Upper lobe of left lung (tissue), 6 donors: ENCODE measurements around the gene DNAH12. TPM values are rescaled to one million over a fixed set of nuclear protein-coding genes. Genes with fewer than 3 reads are reported as not detected.

Experiments
- ATAC-seq, 2 donors: fragments of 200-7000 bp; cut with Tn5 transposase; one replicate each; pipeline ENCODE4 v1.9.1; 2022; ENCODE audit warnings: mild to moderate bottlenecking in 2 of 2, moderate library complexity in 2 of 2; ENCODE audit not compliant: low FRiP score in 2 of 2
- DNase-seq, 2 donors: peaks; one replicate each; pipeline ENCODE4 v3.0.0-alpha.2; 2019 to 2020
- H3K27ac ChIP-seq, 4 donors: fragments of 200-600 bp; sonication (generic); one replicate each; pipeline ENCODE4 v1.5.1; 2016 to 2019
- H3K27me3 ChIP-seq, 4 donors: fragments of 200-600 bp; sonication (generic); one replicate each; pipeline ENCODE4 v1.5.1; 2017 to 2019
- H3K36me3 ChIP-seq, 4 donors: fragments of 200-600 bp; sonication (generic); one replicate each; pipeline ENCODE4 v1.5.1; 2016 to 2019
- H3K4me1 ChIP-seq, 4 donors: fragments of 200-600 bp; sonication (generic); one replicate each; pipeline ENCODE4 v1.5.1; 2018 to 2019
- H3K4me3 ChIP-seq, 4 donors: fragments of 200-600 bp; sonication (generic); one replicate each; pipeline ENCODE4 v1.5.1; 2017 to 2019; ENCODE audit warnings: mild to moderate bottlenecking in 2 of 4, moderate library complexity in 1 of 4
- H3K9me3 ChIP-seq, 4 donors: fragments of 200-600 bp; sonication (generic); one replicate each; pipeline ENCODE4 v1.5.1; 2018 to 2019
- CTCF ChIP-seq, 6 experiments: fragments of 450-650 bp in 4 of 6; fragments of 200-600 bp in 2 of 6; sonication (generic) in 2 of 6; IDR thresholded peaks; one replicate each; pipeline ENCODE4 v1.5.1; 2016 to 2019; ENCODE audit warnings: antibody characterized with exemption in 6 of 6
- EP300 ChIP-seq, 4 donors: sonication (generic); formaldehyde crosslinking; IDR thresholded peaks; one replicate each; pipeline ENCODE4 v1.5.1; 2017; ENCODE audit warnings: antibody characterized with exemption in 4 of 4, control low read depth in 2 of 4
- POLR2A ChIP-seq, 4 donors: fragments of 450-650 bp; IDR thresholded peaks; one replicate each; pipeline ENCODE4 v1.5.1; 2016 to 2017; ENCODE audit warnings: antibody characterized with exemption in 4 of 4, mild to moderate bottlenecking in 2 of 4
- POLR2AphosphoS5 ChIP-seq, 2 donors: sonication (generic); formaldehyde crosslinking; IDR thresholded peaks; one replicate each; pipeline ENCODE4 v1.5.1; 2017; ENCODE audit warnings: antibody characterized with exemption in 2 of 2
- WGBS, 2 donors: methylation state at CpG; one replicate each; pipeline ENCODE4 v1.1.5; 2017 to 2018; 5-methylcytosine and 5-hydroxymethylcytosine counted together
- total RNA-seq, 6 donors: library from RNA; depleted of rRNA in 4 of 6; stranded (reverse); fragments of >200 nt in 4 of 6; gene quantifications; one replicate each; pipeline versions ENCODE4 v1.1.0 to v1.2.1, GENCODE V29; 2016 to 2021
- donor health status: DM: no; HTN: no; CAD: no; lungs with moderate emphysema.
- donor health status: DM: no; HTN: yes; CAD: no; lungs with severe emphysema.

The DNAH12 gene
- total RNA-seq, 6 donors from 2014 or later: 0.94 to 53.3 (median 9.4) TPM

GRCh38 chr3:57402675-57403074 is 141.5 kb downstream of the DNAH12 start:
- DNase-seq (no peak), ATAC-seq (no peak)
- 68 to 89% methylated on average over 5 of the region's 5 CpGs for WGBS, 2 donors
- Histone ChIP-seq H3K27ac (no peak overlapping the region), H3K4me3 (no peak overlapping the region), H3K36me3 (no peaks in the 10 kb centered on the region), H3K4me1 (peaks cover 0 to 4% (median 0%) of the 10 kb centered on the region in 4 donors), H3K27me3 (no peaks in the 10 kb centered on the region), H3K9me3 (no peaks in the 10 kb centered on the region)
- TF ChIP-seq POLR2A (IDR thresholded peaks at IDR 0.05) (no peak), POLR2AphosphoS5 (IDR thresholded peaks at IDR 0.05) (no peak), EP300 (IDR thresholded peaks at IDR 0.05) (no peak), CTCF (IDR thresholded peaks at IDR 0.05) (no peak)

GRCh38 chr3:57397175-57398026 is 146.7 kb downstream of the DNAH12 start:
- ATAC-seq (peak; percentile 81), DNase-seq (peak in 1 of 2 donors; percentile 34)
- H3K36me3 ChIP-seq: no peaks in the 10 kb centered on the region
- WGBS, 2 donors: 5 to 8% methylated on average over 3 of the region's 3 CpGs
- H3K27me3 ChIP-seq: no peaks in the 10 kb centered on the region
- H3K4me3 ChIP-seq: no peak overlapping the region
- H3K27ac ChIP-seq: no peak overlapping the region
- H3K4me1 ChIP-seq: peaks cover 0 to 7% (median 0%) of the 10 kb centered on the region in 4 donors
- peak; percentile 60 to 83 (median 76) for TF ChIP-seq CTCF (IDR thresholded peaks at IDR 0.05)
- no peak for TF ChIP-seq POLR2AphosphoS5 (IDR thresholded peaks at IDR 0.05)
- H3K9me3 ChIP-seq: no peaks in the 10 kb centered on the region

GRCh38 chr3:57393977-57394376 is 150.2 kb downstream of the DNAH12 start:
- TF ChIP-seq CTCF (IDR thresholded peaks at IDR 0.05): no peak
- no peak for TF ChIP-seq POLR2A (IDR thresholded peaks at IDR 0.05)
- TF ChIP-seq POLR2AphosphoS5 (IDR thresholded peaks at IDR 0.05): no peak
- TF ChIP-seq EP300 (IDR thresholded peaks at IDR 0.05): no peak
- 17 to 25% methylated on average over 3 of the region's 3 CpGs for WGBS, 2 donors
- no peak overlapping the region for H3K4me3 ChIP-seq
- H3K9me3 ChIP-seq: no peaks in the 10 kb centered on the region
- no peaks in the 10 kb centered on the region for H3K27me3 ChIP-seq
- no peaks in the 10 kb centered on the region for H3K36me3 ChIP-seq
- no peak overlapping the region for H3K27ac ChIP-seq
- ATAC-seq (no peak), DNase-seq (no peak)
- H3K4me1 ChIP-seq: peaks cover 0 to 7% (median 0%) of the 10 kb centered on the region in 4 donors

GRCh38 chr3:57391767-57392166 is 152.4 kb downstream of the DNAH12 start:
- DNase-seq: no peak
- 80 to 90% methylated on average over 5 of the region's 5 CpGs for WGBS, 2 donors
- Histone ChIP-seq H3K9me3 (no peaks in the 10 kb centered on the region), H3K4me1 (no peaks in the 10 kb centered on the region), H3K4me3 (no peak overlapping the region), H3K27me3 (no peaks in the 10 kb centered on the region), H3K27ac (no peak overlapping the region), H3K36me3 (no peaks in the 10 kb centered on the region)
- no peak for ATAC-seq
- TF ChIP-seq POLR2A (IDR thresholded peaks at IDR 0.05) (no peak), EP300 (IDR thresholded peaks at IDR 0.05) (no peak), POLR2AphosphoS5 (IDR thresholded peaks at IDR 0.05) (no peak), CTCF (IDR thresholded peaks at IDR 0.05) (no peak)

- Histone ChIP-seq H3K4me3 (no peak overlapping the region), H3K9me3 (no peaks in the 10 kb centered on the region), H3K36me3 (no peaks in the 10 kb centered on the region), H3K27me3 (no peaks in the 10 kb centered on the region), H3K4me1 (no peaks in the 10 kb centered on the region), H3K27ac (no peak overlapping the region)
- DNase-seq: no peak
- ATAC-seq: no peak
- no peak for TF ChIP-seq CTCF (IDR thresholded peaks at IDR 0.05)
- no peak for TF ChIP-seq POLR2AphosphoS5 (IDR thresholded peaks at IDR 0.05)
- no peak for TF ChIP-seq EP300 (IDR thresholded peaks at IDR 0.05)
- TF ChIP-seq POLR2A (IDR thresholded peaks at IDR 0.05): no peak
- WGBS, 2 donors: 81 to 82% methylated on average over 2 of the region's 2 CpGs
These were observed 154.9 kb downstream of the DNAH12 start for GRCh38 chr3:57389271-57389670.
